ENCODE measurements around the gene ENG. TPM values are rescaled to one million over a fixed set of nuclear protein-coding genes. Genes with fewer than 3 reads are reported as not detected.

Gene ENG
- total and polyA plus RNA-seq, 2 experiments from 2014 or later, result 1.4 to 2.6 TPM

GRCh38 chr9:127772603-127773002 is 81.9 kb downstream of the ENG start (continued):
- no peak for TF ChIP-seq STAT1 (IDR thresholded peaks at IDR 0.05; ENCODE audit: unreplicated experiment)

DNA sequence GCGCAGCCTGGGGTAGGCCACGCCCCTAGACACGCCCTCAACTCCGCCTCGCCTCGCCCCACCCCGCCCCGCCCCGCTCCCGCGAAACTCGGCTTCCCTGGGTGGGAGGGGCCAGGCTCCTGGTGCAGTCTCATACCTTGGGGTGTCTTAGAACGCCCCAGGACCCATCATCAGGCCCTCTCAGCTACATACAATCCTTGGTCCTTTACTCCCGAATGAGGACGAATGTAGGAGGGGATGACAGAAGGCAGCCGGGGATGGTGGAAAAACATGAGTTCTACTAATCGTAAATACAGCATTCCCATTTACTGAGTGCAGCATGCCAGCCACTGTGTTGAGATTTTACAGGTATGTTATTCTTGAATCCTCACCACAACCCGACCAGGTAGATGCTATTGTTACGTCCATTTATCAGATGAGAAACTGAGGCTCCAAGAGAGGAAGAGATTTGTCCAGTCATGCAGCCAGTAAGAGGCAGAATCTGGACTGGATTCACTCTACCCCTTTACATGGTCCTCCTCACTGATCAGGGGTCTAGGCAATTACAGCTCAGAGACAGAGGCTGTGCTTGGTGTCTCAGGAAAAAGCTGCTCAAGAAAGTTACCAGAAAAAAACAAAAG is 82.8 kb downstream of the ENG start:
- Histone ChIP-seq H2AFZ (peak overlapping the region; percentile 92), H3K4me1 (ENCODE audit: insufficient read depth) (peaks cover 14% of the 10 kb centered on the region), H3K9me2 (ENCODE audit: insufficient read depth) (no peaks in the 10 kb centered on the region), H3K79me2 (replicated peaks; ENCODE audit: insufficient read depth) (no peaks in the 10 kb centered on the region), H4K20me1 (replicated peaks; ENCODE audit: insufficient read depth) (no peaks in the 10 kb centered on the region), H3F3A (replicated peaks; ENCODE audit: low read depth) (peaks cover 7% of the 10 kb centered on the region; the same call in 1 of the 2 replicates), H3K36me3 (ENCODE audit: insufficient read depth) (no peaks in the 10 kb centered on the region), H3K27ac (ENCODE audit: low read depth) (no peak overlapping the region), H3K27me3 (ENCODE audit: insufficient read depth) (no peaks in the 10 kb centered on the region), H3K4me2 (peak overlapping the region; percentile 80), H3K4me3 (peak overlapping the region; percentile 82)
- no peaks in the 10 kb centered on the region for H3K9me3 Mint-ChIP-seq
- peaks cover 34% of the 10 kb centered on the region for H3K4me1 Mint-ChIP-seq
- DNase-seq (ENCODE audit: low spot score) (no peak), ATAC-seq (no peak)
- no peak overlapping the region for H3K27ac Mint-ChIP-seq
- H3K36me3 Mint-ChIP-seq (ENCODE audit: low read depth), result no peaks in the 10 kb centered on the region; the same call in 2 of the 3 replicates
- TF ChIP-seq CREB1 (CRISPR knock-in tag; IDR thresholded peaks at IDR 0.05; ENCODE audit: low read depth), result no peak
- TF ChIP-seq STAT1 (IDR thresholded peaks at IDR 0.05; ENCODE audit: unreplicated experiment), result no peak
- TF ChIP-seq CTCF (conservative IDR thresholded peaks at IDR 0.05; ENCODE audit: low read depth in 2 of 2), result no peak
- peaks cover 17% of the 10 kb centered on the region for H3K27me3 Mint-ChIP-seq (ENCODE audit: insufficient read depth, low read depth, poor library complexity)
- H3K4me3 Mint-ChIP-seq, result peak overlapping the region; percentile 76

GRCh38 chr9:127770905-127771569 is 83.4 kb downstream of the ENG start:
- H3K27ac Mint-ChIP-seq, result no peak overlapping the region; the same call in 1 of the 2 replicates
- H3K9me3 Mint-ChIP-seq, result no peaks in the 10 kb centered on the region
- no peaks in the 10 kb centered on the region for H3K36me3 ChIP-seq (ENCODE audit: insufficient read depth)
- H3K4me3 Mint-ChIP-seq, result peak overlapping the region; percentile 76
- H3K9me2 ChIP-seq (ENCODE audit: insufficient read depth), result no peaks in the 10 kb centered on the region
- H3K79me2 ChIP-seq (replicated peaks; ENCODE audit: insufficient read depth), result no peaks in the 10 kb centered on the region
- no peak overlapping the region; the same call in 1 of the 2 replicates for H3K27ac ChIP-seq (ENCODE audit: low read depth)
- peaks cover 4% of the 10 kb centered on the region; the same call in 1 of the 2 replicates for H3F3A ChIP-seq (replicated peaks; ENCODE audit: low read depth)
- TF ChIP-seq, protein P1, sequence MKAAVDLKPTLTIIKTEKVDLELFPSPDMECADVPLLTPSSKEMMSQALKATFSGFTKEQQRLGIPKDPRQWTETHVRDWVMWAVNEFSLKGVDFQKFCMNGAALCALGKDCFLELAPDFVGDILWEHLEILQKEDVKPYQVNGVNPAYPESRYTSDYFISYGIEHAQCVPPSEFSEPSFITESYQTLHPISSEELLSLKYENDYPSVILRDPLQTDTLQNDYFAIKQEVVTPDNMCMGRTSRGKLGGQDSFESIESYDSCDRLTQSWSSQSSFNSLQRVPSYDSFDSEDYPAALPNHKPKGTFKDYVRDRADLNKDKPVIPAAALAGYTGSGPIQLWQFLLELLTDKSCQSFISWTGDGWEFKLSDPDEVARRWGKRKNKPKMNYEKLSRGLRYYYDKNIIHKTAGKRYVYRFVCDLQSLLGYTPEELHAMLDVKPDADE (IDR thresholded peaks at IDR 0.05), result no peak
- peak; percentile 55 for TF ChIP-seq POLR2AphosphoS5 (IDR thresholded peaks at IDR 0.05; ENCODE audit: low read depth)
- no peak for TF ChIP-seq EZH2phosphoT487 (IDR thresholded peaks at IDR 0.05; ENCODE audit: unreplicated experiment)
- peak; percentile 99 for DNase-seq (ENCODE audit: low spot score)
- H3K4me1 Mint-ChIP-seq, result peaks cover 28% of the 10 kb centered on the region
- peak overlapping the region; percentile 85 for H3K4me2 ChIP-seq
- no peaks in the 10 kb centered on the region for H3K27me3 ChIP-seq (ENCODE audit: insufficient read depth)
- H3K4me1 ChIP-seq (ENCODE audit: insufficient read depth), result peaks cover 14% of the 10 kb centered on the region
- H3K36me3 Mint-ChIP-seq (ENCODE audit: low read depth), result no peaks in the 10 kb centered on the region; the same call in 2 of the 3 replicates
- ATAC-seq, result peak; percentile 94
- peak overlapping the region; percentile 94 for H2AFZ ChIP-seq
- H3K27me3 Mint-ChIP-seq (ENCODE audit: insufficient read depth, low read depth, poor library complexity), result peaks cover 18% of the 10 kb centered on the region
- peak overlapping the region; percentile 82 for H3K4me3 ChIP-seq
- H4K20me1 ChIP-seq (replicated peaks; ENCODE audit: insufficient read depth), result no peaks in the 10 kb centered on the region

All from GM23338 (cell line).